ENCODE results near the gene SCGB1C2.
"Not testable (repeated sequence)": the region's sequence is repeated elsewhere in the genome, so short reads cannot be mapped to it uniquely, and the experiment has no call there.

Gene SCGB1C2

GRCh38 chr17:137166-137807, at the start of gene SCGB1C2:
TSS of gene SCGB1C2 (plus strand) at chr17:137569. CDS start at chr17:137591, 22 bp downstream.
- FAIRE-seq; DNase-seq (ENCODE audit: low spot score): not testable (repeated sequence)

GRCh38 chr17:113111-113510, 24.3 kb upstream of the SCGB1C2 start:
- not testable (repeated sequence) for DNase-seq (ENCODE audit: low spot score); FAIRE-seq

- not testable (repeated sequence) for FAIRE-seq
These were observed 18.9 kb upstream of the SCGB1C2 start for GRCh38 chr17:118339-118917.

GRCh38 chr17:133932-134331, 3.4 kb upstream of the SCGB1C2 start:
- not testable (repeated sequence) for DNase-seq (ENCODE audit: low spot score); FAIRE-seq

More at GRCh38 chr17:118339-118917, 18.9 kb upstream of the SCGB1C2 start:
- peak; percentile 3 for DNase-seq (ENCODE audit: low spot score)

- not testable (repeated sequence) for FAIRE-seq; DNase-seq (ENCODE audit: low spot score)
These were observed 3.0 kb upstream of the SCGB1C2 start for GRCh38 chr17:134332-134785.

GRCh38 chr17:135022-135421, 2.3 kb upstream of the SCGB1C2 start:
- FAIRE-seq; DNase-seq (ENCODE audit: low spot score): not testable (repeated sequence)

GRCh38 chr17:135895-136294, 1.5 kb upstream of the SCGB1C2 start:
- not testable (repeated sequence) for FAIRE-seq

GRCh38 chr17:136531-136930, 838 bp upstream of the SCGB1C2 start:
- FAIRE-seq; DNase-seq (ENCODE audit: low spot score): not testable (repeated sequence)

More at GRCh38 chr17:135895-136294, 1.5 kb upstream of the SCGB1C2 start:
- DNase-seq (ENCODE audit: low spot score) = not testable (repeated sequence)

- FAIRE-seq = not testable (repeated sequence)
These were observed 2.2 kb downstream of the SCGB1C2 start for GRCh38 chr17:139401-140205.

GRCh38 chr17:142102-142661, 4.8 kb downstream of the SCGB1C2 start:
- FAIRE-seq = no peak
- peak; percentile 3 for DNase-seq (ENCODE audit: low spot score)

More at GRCh38 chr17:139401-140205, 2.2 kb downstream of the SCGB1C2 start:
- DNase-seq (ENCODE audit: low spot score) = not testable (repeated sequence)

GRCh38 chr17:142876-143784, 5.8 kb downstream of the SCGB1C2 start:
- DNase-seq (ENCODE audit: low spot score) = no peak
- no peak for FAIRE-seq

GRCh38 chr17:143785-144281, 6.5 kb downstream of the SCGB1C2 start:
- FAIRE-seq (no peak), DNase-seq (ENCODE audit: low spot score) (peak; percentile 31)

- FAIRE-seq (no peak), DNase-seq (ENCODE audit: low spot score) (no peak)
These were observed 7.7 kb downstream of the SCGB1C2 start for GRCh38 chr17:144936-145670.

GRCh38 chr17:145671-146541, 8.5 kb downstream of the SCGB1C2 start:
- no peak for FAIRE-seq

GRCh38 chr17:146546-146945, 9.2 kb downstream of the SCGB1C2 start:
- FAIRE-seq (no peak), DNase-seq (ENCODE audit: low spot score) (no peak)

More at GRCh38 chr17:145671-146541, 8.5 kb downstream of the SCGB1C2 start:
- DNase-seq (ENCODE audit: low spot score) = no peak

- no peak for DNase-seq (ENCODE audit: low spot score)
- no peak for FAIRE-seq
These were observed 9.8 kb downstream of the SCGB1C2 start for GRCh38 chr17:146983-147761.

All from RCC 7860 (cell line).